ENCODE data around the gene PROZ. TPM values are rescaled to one million over a fixed set of nuclear protein-coding genes. Genes with fewer than 3 reads are reported as not detected.

PROZ gene
- total and polyA plus RNA-seq, 9 of the 15 experiments (the other 6 are each of a cell fraction or from before 2014, with no cell fraction given) = not detected

DNA sequence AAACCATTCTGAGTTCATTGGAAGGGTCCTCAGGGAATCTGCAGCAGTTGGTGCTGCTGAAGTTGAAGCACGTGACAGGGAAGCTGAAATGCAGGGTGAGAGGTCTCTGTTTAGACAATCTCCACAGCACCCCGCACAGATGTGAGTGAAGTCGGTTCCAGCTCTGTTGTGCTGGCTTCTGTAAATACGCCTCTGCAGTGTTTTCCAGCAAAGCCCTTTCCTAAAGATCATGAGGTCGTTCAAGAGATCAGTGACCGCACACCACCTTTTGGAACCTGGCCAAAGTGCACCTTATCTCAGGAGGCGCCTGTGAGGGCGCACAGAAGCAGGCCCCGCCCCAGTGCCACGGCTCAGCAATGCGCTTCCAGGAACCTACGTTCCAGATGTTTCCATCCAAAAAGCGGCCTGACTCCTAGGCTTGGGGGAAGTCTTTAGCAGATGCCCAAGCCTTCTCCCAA, 61.7 kb downstream of the PROZ start (continued):
- TF ChIP-seq ZNF79 (CRISPR knock-in tag; IDR thresholded peaks at IDR 0.05; ENCODE audit: low read depth) = no peak
- TF ChIP-seq TCF7L2 (IDR thresholded peaks at IDR 0.05; ENCODE audit: low read depth, low read length) = no peak
- no peak for TF ChIP-seq FOXO4 (CRISPR knock-in tag; IDR thresholded peaks at IDR 0.05)
- peak; percentile 78 for TF ChIP-seq MYC (IDR thresholded peaks at IDR 0.05; ENCODE audit: low read depth, low read length)
- TF ChIP-seq MYC (CRISPR knock-in tag; IDR thresholded peaks at IDR 0.05; ENCODE audit: borderline replicate concordance, low read depth) = no peak
- TF ChIP-seq PRMT5 (CRISPR knock-in tag; IDR thresholded peaks at IDR 0.05) = no peak
- no peak for TF ChIP-seq SP2 (IDR thresholded peaks at IDR 0.05; ENCODE audit: extremely low read depth, low read depth, low read length, poor library complexity, severe bottlenecking)
- no peak for TF ChIP-seq PML (IDR thresholded peaks at IDR 0.05; ENCODE audit: low read length)
- TF ChIP-seq BRCA1 (IDR thresholded peaks at IDR 0.05) = no peak
- TF ChIP-seq BRCA1 (CRISPR knock-in tag; IDR thresholded peaks at IDR 0.05) = no peak
- no peak for TF ChIP-seq NFYB (IDR thresholded peaks at IDR 0.05; ENCODE audit: extremely low read depth, insufficient read length)
- no peak for TF ChIP-seq MAFF (IDR thresholded peaks at IDR 0.05; ENCODE audit: low read length)
- TF ChIP-seq CREB1 (IDR thresholded peaks at IDR 0.05) = peak; percentile 38; the same call in 1 of the 2 replicates
- TF ChIP-seq CREB1 (CRISPR knock-in tag; IDR thresholded peaks at IDR 0.05) = 0 out of 2 replicates have a peak, but pooled peaks have one; percentile 13
- no peak for TF ChIP-seq ZNF589 (CRISPR knock-in tag; IDR thresholded peaks at IDR 0.05; ENCODE audit: low read depth)
- TF ChIP-seq, protein P1, sequence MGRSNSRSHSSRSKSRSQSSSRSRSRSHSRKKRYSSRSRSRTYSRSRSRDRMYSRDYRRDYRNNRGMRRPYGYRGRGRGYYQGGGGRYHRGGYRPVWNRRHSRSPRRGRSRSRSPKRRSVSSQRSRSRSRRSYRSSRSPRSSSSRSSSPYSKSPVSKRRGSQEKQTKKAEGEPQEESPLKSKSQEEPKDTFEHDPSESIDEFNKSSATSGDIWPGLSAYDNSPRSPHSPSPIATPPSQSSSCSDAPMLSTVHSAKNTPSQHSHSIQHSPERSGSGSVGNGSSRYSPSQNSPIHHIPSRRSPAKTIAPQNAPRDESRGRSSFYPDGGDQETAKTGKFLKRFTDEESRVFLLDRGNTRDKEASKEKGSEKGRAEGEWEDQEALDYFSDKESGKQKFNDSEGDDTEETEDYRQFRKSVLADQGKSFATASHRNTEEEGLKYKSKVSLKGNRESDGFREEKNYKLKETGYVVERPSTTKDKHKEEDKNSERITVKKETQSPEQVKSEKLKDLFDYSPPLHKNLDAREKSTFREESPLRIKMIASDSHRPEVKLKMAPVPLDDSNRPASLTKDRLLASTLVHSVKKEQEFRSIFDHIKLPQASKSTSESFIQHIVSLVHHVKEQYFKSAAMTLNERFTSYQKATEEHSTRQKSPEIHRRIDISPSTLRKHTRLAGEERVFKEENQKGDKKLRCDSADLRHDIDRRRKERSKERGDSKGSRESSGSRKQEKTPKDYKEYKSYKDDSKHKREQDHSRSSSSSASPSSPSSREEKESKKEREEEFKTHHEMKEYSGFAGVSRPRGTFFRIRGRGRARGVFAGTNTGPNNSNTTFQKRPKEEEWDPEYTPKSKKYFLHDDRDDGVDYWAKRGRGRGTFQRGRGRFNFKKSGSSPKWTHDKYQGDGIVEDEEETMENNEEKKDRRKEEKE (IDR thresholded peaks at IDR 0.05; ENCODE audit: borderline replicate concordance in 1 of 2, control insufficient read depth in 1 of 2, low read depth in 2 of 2, low read length in 1 of 2) = no peak
- no peak for TF ChIP-seq TEAD2 (tag; IDR thresholded peaks at IDR 0.05)
- no peak for TF ChIP-seq ZNF274 (IDR thresholded peaks at IDR 0.05; ENCODE audit: borderline replicate concordance, low read depth, low read length)
- TF ChIP-seq SMC3 (conservative IDR thresholded peaks at IDR 0.05; ENCODE audit: insufficient read depth, low read depth, low read length) = no peak
- TF ChIP-seq ATF7 (IDR thresholded peaks at IDR 0.05) = peak; percentile 52
- TF ChIP-seq NRF1 (conservative IDR thresholded peaks at IDR 0.05 in 1 of 2, IDR thresholded peaks at IDR 0.05 in 1 of 2) = peak; percentile 50 to 53; a peak in 2 of 4 replicates
- peak; percentile 48; the same call in 1 of the 2 replicates for TF ChIP-seq LEF1 (IDR thresholded peaks at IDR 0.05)
- no peak for TF ChIP-seq ZNF311 (CRISPR knock-in tag; IDR thresholded peaks at IDR 0.05)
- no peak for TF ChIP-seq KAT8 (IDR thresholded peaks at IDR 0.05; ENCODE audit: low read depth)
- TF ChIP-seq TFE3 (CRISPR knock-in tag; IDR thresholded peaks at IDR 0.05) = peak; percentile 70

Measured in K562 (cell line).